Amygdala (tissue), 56 donors: ENCODE data around the gene PRLR.
"Not testable (repeated sequence)": the region's sequence is repeated elsewhere in the genome, so short reads cannot be mapped to it uniquely, and the experiment has no call there.

Source experiments
- DNase-seq, 56 donors: peaks; one replicate each; lab custom pipeline; 2025; lab: John Stamatoyannopoulos, UW

Gene PRLR

DNA sequence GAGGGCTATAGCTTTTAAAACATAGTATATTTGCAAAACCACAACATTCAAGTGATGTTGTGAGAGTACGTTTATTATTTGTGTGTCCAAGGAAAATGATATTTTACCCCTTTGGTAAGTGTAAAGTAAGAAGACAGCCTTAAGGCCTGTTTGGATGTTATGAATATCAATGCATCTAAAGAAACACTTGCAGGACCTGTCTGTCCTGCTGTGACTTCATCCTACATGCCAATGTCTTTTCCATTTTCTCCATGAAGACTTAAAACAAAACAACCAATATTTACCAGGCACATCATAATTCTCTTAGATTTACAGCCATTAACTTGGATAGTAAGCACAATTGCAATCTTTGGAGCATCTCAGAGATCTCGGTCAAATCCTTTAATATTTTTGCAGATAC, 29.0 kb downstream of the PRLR start:
- DNase-seq, result no peak

DNA sequence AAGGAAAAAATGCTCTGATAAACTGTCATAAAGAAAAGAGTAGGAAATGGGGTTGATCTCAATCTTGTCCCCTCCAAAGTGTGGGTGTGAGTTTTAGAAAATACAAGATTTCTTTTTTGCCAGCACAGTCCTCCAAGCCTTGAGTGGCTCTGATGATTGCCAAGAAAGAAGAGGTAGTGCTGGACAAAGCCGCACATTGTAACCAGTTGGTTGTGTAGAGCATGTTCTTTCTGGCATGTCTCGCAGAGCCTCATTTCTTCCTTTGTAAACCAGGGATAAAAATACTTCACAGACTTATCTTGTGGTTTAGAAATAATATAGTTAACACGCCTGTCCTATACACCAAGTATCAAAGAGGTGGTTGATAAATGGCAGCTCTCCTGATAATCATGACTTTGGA, 30.4 kb downstream of the PRLR start:
- no peak for DNase-seq

DNA sequence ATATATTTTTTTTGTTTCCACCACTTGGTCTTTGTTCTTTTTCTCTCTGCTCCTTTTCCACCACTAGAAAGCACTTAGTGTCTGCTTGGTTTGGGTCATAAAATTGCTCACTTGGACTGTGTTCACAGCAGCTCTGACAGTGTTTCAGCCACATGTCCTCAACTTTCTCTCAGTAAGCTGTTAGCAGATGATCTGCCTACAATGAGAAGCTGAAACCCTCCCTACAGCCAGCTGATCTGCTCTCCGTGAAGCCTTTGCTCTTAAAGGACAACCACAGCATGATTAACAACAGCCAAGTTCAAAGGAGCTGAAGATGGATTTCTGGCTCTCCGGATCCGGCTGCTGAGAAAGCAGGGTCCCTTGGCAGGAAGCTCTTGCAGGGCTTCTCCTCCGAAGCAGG, 31.6 kb downstream of the PRLR start:
- DNase-seq, result no peak

DNA sequence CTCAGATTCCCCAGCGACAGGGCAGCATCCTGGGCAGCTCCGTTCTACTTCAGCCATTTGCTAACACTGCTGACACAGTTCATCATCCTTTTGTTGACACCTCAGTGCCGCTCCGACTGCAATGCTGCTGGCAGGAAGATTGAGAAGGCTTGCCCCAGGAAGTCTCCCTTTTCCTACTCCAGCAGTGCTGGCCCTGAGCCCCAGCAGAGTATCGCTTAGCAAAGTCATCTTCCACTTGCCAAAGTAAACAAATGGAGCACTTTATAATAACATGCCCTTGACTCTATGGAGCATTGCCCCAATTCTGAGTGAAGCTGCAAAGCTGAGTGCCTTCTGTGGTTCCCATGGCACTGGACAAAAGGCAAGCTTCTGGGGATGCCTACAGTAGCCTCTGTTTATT, 32.2 kb downstream of the PRLR start:
- DNase-seq, result no peak

DNA sequence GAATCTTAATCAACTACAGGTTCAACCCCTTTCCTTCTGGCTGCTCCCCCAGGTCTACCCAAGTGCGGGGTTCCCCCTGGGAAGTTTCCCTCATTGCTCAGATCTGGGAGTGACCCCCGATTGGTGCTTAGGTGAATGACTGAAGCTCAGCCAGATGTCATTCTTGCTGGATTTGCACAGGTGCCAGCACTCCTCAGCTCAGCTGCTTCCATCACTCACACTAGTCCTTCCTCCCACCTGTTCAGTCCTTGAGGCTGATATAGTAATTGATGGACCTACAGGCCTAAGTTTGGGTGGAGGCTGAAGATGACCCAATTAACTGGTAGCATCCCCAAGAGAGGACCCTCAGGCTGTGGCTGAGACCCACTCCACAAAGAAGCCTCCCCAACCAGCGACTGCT, 32.9 kb downstream of the PRLR start:
- DNase-seq, result no peak

DNA sequence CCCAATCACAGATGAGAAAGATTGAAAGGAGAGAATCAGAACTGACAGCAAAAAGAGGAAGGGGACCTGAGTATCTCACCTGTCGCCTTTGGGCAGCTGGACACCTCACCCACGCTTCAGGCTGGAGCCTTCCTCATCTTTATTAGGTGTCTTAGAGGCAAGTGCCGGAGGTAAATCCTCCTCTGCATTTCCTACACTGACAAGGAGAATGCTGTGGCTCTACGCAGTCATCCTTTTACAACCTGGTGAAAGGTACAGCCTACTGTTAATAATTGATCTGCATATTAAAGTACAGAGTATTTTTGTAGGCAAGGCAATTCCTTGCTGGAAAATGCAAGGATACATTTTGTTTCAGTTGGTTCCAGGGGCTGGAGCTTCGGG, 34.8 kb downstream of the PRLR start:
- DNase-seq, result no peak

DNA sequence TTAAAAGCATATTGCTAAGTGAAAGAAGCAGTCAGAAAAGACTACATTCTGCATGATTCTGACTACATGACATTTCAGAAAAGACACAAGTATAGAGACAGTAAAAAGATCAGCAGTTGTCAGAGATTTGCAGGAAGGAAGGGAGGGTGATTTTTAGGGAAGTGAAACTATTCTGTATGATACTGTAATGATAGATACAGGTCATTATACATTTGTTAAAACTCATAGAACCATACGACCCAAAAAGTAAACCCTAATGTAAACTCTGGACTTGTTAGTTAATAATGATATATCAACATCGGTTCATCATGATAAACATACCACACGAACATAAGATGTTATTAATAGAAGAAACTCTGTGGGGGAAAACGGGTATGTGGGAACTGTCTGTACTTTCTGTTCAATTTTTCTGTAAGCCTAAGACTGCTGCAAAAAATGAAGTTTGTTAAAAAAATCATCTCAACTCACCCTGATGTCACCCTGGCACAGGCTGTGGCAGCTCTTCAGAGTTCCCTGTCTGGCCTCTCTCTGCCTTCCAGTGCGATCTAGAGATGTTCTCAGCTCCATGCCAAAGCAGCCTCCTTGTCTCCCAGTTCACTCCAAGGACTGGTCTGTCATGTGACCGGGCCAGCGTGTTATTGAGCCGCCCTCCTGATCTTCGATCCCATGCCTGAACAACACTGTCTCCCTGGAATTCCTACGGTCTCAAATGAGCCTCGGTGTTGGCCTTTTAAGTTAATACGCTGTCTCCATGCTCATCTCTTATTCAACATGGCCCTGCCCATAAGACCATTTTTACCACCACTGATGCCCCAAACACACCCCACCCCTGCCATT, 35.4 kb downstream of the PRLR start:
- DNase-seq, result no peak

DNA sequence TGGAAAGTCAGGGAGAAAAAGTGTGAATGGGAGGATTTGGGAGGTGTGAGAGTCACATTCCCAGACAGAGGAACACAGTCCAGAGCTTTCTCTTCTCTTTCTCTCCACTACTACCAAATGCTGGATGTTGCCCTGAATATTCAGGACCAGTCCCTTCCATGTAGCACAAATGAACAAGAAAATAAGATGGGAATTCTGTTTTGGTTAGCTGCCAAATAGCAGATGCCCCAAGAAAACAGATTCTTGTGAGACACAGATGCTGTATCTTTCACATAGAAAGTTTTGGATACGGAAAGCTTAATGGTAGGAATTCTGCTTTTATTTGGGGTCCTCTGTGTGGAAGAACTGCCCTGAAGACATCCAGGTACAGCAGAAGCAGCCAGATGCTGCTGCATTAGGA, 37.8 kb downstream of the PRLR start:
- no peak for DNase-seq

DNA sequence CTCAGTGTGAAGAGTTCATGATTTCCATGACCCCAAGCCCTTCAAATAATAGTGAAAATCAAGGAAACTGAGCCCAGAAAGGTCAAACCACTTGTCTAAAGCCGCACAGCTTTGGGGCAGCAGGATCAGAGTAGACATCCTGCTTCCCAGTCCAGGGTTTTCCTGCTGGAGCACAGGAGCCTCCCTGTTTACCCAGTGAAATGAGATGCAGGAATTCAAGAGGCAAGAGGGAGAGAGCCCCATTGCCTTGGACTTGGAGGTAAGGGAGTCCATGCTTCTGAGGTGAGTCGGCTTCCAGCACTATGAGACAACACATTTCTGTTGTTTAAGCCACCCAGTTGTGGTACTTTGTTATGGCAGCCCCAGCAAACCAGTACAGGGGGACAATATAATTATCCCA, 40.5 kb downstream of the PRLR start:
- DNase-seq, result not testable (repeated sequence)

DNA sequence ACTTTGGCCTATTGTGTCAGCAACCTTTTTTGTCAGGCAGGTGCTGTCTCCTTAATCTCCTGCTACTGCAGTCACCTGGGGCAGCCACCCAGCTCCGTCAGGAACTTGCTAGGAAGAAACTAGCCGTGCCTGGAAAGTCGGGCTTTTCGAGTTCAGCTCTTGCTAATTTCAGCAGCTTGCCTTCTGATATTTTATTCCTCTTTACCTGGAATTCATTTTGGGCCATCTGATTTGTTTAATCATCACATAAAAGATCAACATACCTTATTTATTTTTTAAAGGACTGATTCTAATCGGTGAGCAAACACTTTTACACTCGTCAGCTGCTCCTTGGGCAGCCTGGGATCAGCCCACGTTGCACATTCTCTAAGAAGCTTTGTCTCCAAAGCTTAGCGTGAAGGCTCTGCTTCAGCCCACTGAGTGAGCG, 42.2 kb downstream of the PRLR start:
- DNase-seq, result no peak

DNA sequence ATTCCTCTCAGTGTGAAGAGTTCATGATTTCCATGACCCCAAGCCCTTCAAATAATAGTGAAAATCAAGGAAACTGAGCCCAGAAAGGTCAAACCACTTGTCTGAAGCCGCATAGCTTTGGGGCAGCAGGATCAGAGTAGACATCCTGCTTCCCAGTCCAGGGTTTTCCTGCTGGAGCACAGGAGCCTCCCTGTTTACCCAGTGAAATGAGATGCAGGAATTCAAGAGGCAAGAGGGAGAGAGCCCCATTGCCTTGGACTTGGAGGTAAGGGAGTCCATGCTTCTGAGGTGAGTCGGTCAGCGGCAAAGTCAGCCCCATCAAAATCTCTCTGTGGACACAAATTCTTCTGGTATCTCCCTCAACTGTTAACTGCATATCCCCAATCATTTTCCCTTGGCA, 42.7 kb downstream of the PRLR start:
- not testable (repeated sequence) for DNase-seq

DNA sequence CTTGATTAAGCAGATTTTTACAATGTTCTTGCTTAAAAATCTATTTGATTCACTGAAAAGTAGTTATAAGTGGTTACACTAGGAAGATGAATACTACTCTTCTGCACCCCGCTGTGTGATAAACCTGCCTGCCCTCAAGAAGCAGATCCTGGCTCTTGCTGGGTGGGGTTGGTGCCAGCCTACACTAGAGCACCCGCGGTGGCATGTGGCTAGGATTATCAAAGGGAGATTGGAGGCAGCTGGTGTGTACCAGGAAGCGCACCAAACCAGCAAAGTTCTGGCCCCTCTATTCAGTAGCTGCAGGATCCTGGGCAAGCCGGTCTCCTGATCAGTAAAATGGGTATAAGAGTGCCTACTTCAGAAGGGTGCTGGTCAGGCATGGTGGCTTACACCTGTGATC, 43.5 kb downstream of the PRLR start:
- no peak for DNase-seq

DNA sequence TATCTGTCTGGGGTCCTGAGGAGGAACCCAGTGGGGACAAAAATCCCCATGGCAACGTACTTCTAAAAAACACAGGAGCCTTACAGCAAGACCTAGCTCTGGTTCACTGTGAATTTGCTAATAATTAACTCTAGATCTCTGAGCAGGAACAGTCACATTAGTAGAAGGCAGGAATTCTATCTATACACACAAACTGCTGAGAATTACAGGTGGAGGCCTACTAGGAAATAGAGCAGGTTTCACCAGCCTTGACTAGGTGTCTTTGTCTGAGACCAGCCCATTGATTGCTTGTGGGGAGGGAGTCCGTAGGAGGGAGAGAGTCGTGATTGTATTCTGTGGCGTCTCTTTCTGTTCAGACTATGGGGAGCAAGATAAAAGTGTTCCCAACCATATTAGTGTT, 44.8 kb downstream of the PRLR start:
- no peak for DNase-seq

DNA sequence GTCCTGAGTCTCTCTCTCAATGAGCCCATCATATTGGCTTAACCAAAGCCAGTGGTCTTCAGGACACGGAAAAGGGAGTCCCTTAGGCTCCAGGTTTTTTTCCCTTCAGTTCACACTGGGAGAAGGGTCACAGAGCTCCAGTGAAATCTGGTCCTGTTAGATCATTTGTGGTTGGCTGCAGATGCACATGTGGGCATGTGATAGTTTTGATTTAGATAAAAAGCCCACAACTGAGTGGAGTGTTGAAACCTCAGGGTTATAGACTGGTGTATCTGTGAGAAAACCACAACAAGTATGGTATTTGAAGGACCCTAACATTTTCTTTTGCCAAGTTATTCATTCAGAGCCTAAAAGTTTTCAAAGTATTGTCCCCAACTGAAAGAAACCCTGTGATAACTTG, 46.7 kb downstream of the PRLR start:
- no peak for DNase-seq

DNA sequence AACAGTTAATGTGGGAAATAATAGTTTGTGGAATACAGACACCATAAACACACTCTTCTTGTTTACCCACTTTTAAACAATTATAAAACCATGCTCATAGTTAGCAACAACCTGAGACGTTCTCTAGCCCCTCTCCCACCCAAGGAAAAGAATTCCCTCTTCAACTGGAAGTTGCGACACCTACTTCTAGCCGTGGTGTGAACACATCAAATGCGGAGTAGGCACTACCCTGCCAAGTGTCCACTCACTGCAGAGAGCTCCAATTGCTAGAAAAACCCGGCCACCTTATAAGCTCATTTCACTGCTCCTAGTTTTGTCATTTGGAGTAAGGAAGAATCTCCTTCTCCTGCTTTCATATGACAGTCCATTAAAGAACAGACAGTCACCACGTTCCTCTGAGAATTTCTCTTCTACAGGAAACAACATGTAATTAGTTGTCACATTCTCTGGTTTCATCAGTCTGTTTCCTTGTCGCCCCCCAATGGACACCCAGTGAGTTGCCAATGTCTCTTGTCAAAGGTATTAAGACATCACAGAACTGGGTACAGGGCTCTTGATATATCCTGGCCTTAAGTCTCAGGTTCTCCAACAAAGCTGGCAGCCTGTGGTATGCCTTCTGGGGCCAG, 47.3 kb downstream of the PRLR start:
- DNase-seq, result peak in 15 of 56 donors; percentile 1 to 72 (median 10)

DNA sequence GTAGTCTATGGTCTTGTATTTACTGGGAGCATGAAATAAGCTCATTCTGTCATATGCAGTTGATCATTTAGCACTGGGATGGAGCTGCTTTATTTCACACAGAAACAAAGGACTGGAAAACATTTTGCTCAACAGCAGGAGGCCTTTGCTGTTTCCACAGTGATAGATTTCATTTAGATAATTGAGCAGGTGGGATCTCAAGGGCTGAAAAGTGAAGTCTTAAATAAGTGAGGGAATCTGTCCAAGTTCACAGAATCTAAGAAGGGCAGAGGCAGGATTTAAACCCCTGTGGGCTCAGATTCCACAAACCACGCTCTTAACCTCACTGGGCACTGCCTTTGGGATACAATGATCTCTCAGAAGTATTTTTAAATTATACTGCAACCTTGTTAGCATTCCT, 47.8 kb downstream of the PRLR start:
- DNase-seq, result no peak

DNA sequence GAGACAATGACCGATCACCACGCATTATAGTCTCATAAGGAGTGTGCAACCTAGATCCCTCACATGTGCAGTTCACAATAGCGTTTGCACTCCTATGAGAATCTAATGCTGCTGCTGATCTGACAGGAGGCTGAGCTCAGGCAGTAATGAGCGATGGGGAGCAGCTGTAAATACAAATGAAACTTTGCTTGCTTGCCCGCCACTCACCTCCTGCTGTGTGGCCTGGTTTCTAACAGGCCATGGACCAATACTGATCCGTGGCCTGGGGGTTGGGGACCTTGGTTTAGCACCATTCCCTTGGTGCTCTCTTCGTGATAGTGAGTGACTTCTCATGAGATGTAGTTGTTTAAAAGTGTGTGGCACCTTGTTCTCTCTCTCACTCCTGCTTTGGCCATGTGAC, 50.2 kb downstream of the PRLR start:
- no peak for DNase-seq

DNA sequence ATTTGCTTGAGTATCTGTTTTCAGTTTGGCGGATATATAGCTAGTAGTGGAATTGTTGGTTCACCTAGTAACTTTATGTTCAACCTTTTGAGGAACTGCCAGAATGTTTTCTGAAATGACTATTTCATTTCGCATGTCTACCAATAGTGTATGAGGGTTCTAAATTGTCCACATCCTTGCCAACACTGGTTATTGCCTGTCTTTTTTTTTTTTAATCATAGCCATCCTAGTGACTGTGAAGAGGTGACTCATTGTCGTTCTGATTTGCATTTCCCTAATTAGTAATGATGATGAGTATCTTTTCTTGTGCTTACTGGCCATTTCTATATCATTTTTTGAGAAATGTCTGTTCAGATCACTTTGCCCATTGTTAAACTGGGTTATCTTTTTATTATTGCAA, 52.5 kb downstream of the PRLR start:
- no peak for DNase-seq

DNA sequence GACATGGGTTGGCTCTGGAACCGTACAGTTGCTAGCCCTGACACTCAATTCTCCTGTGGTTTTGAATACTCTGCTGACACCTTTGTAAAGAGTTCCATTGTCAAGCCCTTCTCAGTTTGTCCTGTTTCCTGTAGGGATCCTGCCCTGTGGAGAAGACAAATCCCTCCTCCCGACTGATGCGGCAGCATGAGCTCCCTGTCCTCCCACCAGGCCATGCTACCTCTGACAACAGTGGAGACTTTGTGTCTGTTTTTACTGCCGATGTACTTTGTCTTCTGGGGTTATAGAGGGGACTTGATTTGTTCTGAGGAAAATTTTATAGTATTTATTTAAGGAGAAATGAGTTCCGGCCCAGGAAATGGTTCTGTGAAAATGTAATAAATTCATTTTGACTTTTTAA, 57.8 kb downstream of the PRLR start:
- DNase-seq, result no peak

DNA sequence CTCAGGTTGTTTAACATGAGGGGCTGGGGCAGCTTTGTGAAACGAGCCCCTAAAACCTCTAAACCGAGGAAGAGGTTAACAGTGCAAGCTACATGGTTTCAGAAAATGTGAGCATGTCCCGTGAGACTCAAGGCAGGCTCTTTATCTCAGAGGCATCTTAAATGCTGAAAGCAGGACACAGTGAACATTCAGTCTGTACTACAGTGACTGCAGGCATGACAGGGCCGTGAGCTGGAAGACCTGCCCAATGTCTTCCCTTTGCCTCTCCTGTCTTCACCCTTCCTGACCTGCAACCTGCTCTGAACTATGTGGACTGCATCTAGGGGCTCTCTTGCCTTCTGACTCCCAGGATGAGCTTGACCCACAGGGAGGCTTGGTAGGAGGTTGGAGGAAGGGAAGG, 58.3 kb downstream of the PRLR start:
- no peak for DNase-seq

DNA sequence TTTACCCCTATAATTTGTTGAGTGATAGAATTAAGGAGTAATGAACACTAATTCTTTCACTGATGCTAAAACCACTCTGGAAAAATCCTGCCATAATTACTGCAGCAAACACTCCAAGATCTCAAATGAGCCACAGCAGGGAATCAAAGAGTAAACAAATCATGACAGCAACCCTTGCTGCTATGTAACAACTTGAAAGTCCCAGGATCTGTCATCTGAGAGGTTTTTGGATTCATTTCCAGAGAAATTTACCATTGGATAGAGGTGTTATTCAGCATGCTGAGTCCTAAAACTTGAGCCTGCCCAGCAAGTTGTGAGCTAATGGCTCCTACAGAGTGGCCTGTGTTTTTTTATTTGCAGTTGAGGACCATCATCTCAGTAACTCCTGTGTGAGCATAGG, 59.2 kb downstream of the PRLR start:
- DNase-seq, result no peak

DNA sequence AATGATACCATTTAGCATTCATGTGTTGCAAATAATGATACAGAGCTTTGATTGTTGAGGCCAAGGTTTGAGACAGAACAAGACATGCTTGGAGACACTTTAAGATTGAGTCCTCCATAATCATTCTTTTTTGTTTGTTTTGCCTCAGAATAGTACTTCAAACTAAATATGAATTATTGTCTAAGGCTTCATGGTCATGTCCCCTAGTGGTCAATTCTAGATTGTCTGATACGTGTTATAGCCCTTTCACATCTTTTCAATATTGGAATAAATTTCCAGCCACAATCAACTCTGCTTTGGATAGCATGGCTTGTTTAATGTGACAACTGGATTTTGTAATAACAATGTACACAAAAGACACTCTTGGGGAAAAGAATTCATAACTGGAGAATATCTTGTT, 64.2 kb downstream of the PRLR start:
- no peak for DNase-seq
